Bladder microvascular endothelial cell (primary cell): ENCODE data around the gene OPA1. TPM values are rescaled to one million over a fixed set of nuclear protein-coding genes. Genes with fewer than 3 reads are reported as not detected.

Experiments used
- total RNA-seq: library from RNA; depleted of rRNA; stranded (reverse); fragments of >200 nt; gene quantifications from 2 replicates; pipeline ENCODE4 v1.2.3, GENCODE V29; 2014

OPA1 gene
- total RNA-seq, result 40.0 and 77.1 TPM in 2 replicates

DNA sequence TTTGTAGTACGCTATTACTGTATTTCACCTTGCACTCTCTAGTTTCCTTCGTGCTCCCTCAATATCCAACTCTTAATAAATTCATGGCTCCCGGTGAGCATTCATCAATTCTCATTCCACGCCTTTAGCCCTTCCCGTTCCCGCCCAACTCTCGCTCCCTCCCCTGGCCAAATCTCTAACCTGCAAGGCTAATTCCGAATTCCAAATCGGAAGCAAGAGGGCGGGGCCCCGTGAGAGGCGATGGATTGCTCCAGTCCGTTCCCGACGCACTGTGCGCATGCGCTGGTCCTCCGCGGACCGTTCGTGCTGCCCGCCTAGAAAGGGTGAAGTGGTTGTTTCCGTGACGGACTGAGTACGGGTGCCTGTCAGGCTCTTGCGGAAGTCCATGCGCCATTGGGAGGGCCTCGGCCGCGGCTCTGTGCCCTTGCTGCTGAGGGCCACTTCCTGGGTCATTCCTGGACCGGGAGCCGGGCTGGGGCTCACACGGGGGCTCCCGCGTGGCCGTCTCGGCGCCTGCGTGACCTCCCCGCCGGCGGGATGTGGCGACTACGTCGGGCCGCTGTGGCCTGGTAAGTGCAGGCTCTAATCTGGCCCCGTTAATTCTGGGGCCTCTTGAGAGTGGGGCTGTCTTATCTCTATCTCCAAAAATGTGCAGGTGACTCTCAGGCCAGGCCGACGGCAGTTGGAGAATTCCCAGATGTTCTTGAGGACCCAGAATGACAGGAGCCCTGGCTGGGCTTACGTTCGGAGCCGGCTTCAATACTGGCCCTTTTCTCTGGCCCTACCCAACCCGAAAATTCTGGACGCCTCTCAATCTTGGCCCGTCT lies at the start of gene OPA1:
Gene OPA1 (plus strand): TSS at position 368 of the 827 bp plus-strand sequence. CDS start 170 bp downstream, at position 538.

GRCh38 chr3:193554811-193555210 lies 38.2 kb upstream of the OPA1 start, which contains the start of gene ATP13A4:
ATP13A4 (minus strand) TSS chr3:193554895; CDS start chr3:193554799, 96 bp downstream.

Other genes with a start within 250 kb of the OPA1 start
- not detected in 2 replicates for gene ATP13A5, start 214.5 kb upstream of the OPA1 start, total RNA-seq
- 0.13 TPM in 1 of 2 replicates, not detected in the other for gene ATP13A4, start 38.3 kb upstream of the OPA1 start, total RNA-seq